GM19463 (cell line): ENCODE results near the gene LRFN2.

Experiments
- ATAC-seq: cut with Tn5 transposase; IDR thresholded peaks from one replicate; pipeline ENCODE4 v1.9.1; 2021; ENCODE audit warnings: mild to moderate bottlenecking, moderate library complexity; ENCODE audit not compliant: unreplicated experiment

Gene LRFN2

GRCh38 chr6:40480678-40481077 lies 106.5 kb downstream of the LRFN2 start:
- ATAC-seq: no peak

GRCh38 chr6:40479706-40480105 lies 107.5 kb downstream of the LRFN2 start:
- ATAC-seq: no peak

- ATAC-seq: no peak
These were observed 109.7 kb downstream of the LRFN2 start for GRCh38 chr6:40477246-40478126.

GRCh38 chr6:40476673-40477072 lies 110.5 kb downstream of the LRFN2 start:
- no peak for ATAC-seq

GRCh38 chr6:40474937-40475336 lies 112.2 kb downstream of the LRFN2 start:
- no peak for ATAC-seq

- ATAC-seq: no peak
These were observed 114.1 kb downstream of the LRFN2 start for GRCh38 chr6:40473026-40473425.

- ATAC-seq: no peak
These were observed 114.8 kb downstream of the LRFN2 start for GRCh38 chr6:40472353-40472752.

- ATAC-seq: no peak
These were observed 115.9 kb downstream of the LRFN2 start for GRCh38 chr6:40471243-40471642.

- ATAC-seq: no peak
These were observed 117.8 kb downstream of the LRFN2 start for GRCh38 chr6:40469323-40469722.

- ATAC-seq: no peak
These were observed 120.1 kb downstream of the LRFN2 start for GRCh38 chr6:40466986-40467539.

GRCh38 chr6:40461643-40462042 lies 125.5 kb downstream of the LRFN2 start:
- ATAC-seq: no peak

- ATAC-seq: no peak
These were observed 126.8 kb downstream of the LRFN2 start for GRCh38 chr6:40460380-40460779.

- ATAC-seq: no peak
These were observed 129.9 kb downstream of the LRFN2 start for GRCh38 chr6:40457261-40457660.

- no peak for ATAC-seq
These were observed 130.7 kb downstream of the LRFN2 start for GRCh38 chr6:40456390-40457013.

- ATAC-seq: no peak
These were observed 131.3 kb downstream of the LRFN2 start for GRCh38 chr6:40455686-40456389.

GRCh38 chr6:40450483-40450882 lies 136.7 kb downstream of the LRFN2 start:
- ATAC-seq: no peak

- no peak for ATAC-seq
These were observed 142.4 kb downstream of the LRFN2 start for GRCh38 chr6:40444811-40445210.

- ATAC-seq: no peak
These were observed 142.9 kb downstream of the LRFN2 start for GRCh38 chr6:40444312-40444711.

GRCh38 chr6:40443842-40444241 lies 143.3 kb downstream of the LRFN2 start:
- no peak for ATAC-seq

- ATAC-seq: no peak
These were observed 144.6 kb downstream of the LRFN2 start for GRCh38 chr6:40442591-40442990.

- no peak for ATAC-seq
These were observed 146.0 kb downstream of the LRFN2 start for GRCh38 chr6:40441150-40441549.
